Stimulated activated CD8-positive, alpha-beta memory T cell treated with anti-CD3 and anti-CD28 coated beads, Interleukin-15, amount 100 ng/mL, for 24 hours (primary cell): ENCODE data around the gene OFD1.

Source experiments
- DNase-seq: peaks from one replicate; pipeline ENCODE4 v3.0.0-alpha.2; 2020; ENCODE audit warnings: low read depth

Gene OFD1

GRCh38 chrX:13752141-13752540 is 17.6 kb downstream of the OFD1 start:
- DNase-seq = no peak

GRCh38 chrX:13752646-13753045 is 18.1 kb downstream of the OFD1 start:
- no peak for DNase-seq

GRCh38 chrX:13754765-13755164 is 20.2 kb downstream of the OFD1 start:
- no peak for DNase-seq

- no peak for DNase-seq
These were observed 20.7 kb downstream of the OFD1 start for GRCh38 chrX:13755254-13755653.

GRCh38 chrX:13756381-13756780 is 21.8 kb downstream of the OFD1 start:
- no peak for DNase-seq

- DNase-seq = no peak
These were observed 24.7 kb downstream of the OFD1 start for GRCh38 chrX:13759152-13759718.

- no peak for DNase-seq
These were observed 25.9 kb downstream of the OFD1 start for GRCh38 chrX:13760426-13760825.

- no peak for DNase-seq
These were observed 27.3 kb downstream of the OFD1 start for GRCh38 chrX:13761606-13762414.

- DNase-seq = no peak
These were observed 28.9 kb downstream of the OFD1 start for GRCh38 chrX:13763489-13763888.

GRCh38 chrX:13764281-13764680 is 29.7 kb downstream of the OFD1 start:
- no peak for DNase-seq

- DNase-seq = no peak
These were observed 30.2 kb downstream of the OFD1 start for GRCh38 chrX:13764765-13765164.

- no peak for DNase-seq
These were observed 34.4 kb downstream of the OFD1 start for GRCh38 chrX:13768939-13769338.

- no peak for DNase-seq
These were observed 35.5 kb downstream of the OFD1 start for GRCh38 chrX:13770013-13770535.

- no peak for DNase-seq
These were observed 40.1 kb downstream of the OFD1 start for GRCh38 chrX:13774696-13775095.

- DNase-seq = no peak
These were observed 41.3 kb downstream of the OFD1 start for GRCh38 chrX:13775837-13776236.

GRCh38 chrX:13776387-13776786 is 41.8 kb downstream of the OFD1 start:
- DNase-seq = no peak

- no peak for DNase-seq
These were observed 44.4 kb downstream of the OFD1 start for GRCh38 chrX:13778916-13779315.

- no peak for DNase-seq
These were observed 46.4 kb downstream of the OFD1 start for GRCh38 chrX:13780868-13781427.

GRCh38 chrX:13786048-13786447 is 51.5 kb downstream of the OFD1 start:
- DNase-seq = no peak

GRCh38 chrX:13790206-13791131 is 55.9 kb downstream of the OFD1 start:
- DNase-seq = no peak

- DNase-seq = no peak
These were observed 56.6 kb downstream of the OFD1 start for GRCh38 chrX:13791145-13791544.

- no peak for DNase-seq
These were observed 57.0 kb downstream of the OFD1 start for GRCh38 chrX:13791559-13791958.
